OCI-LY1 (cell line): ENCODE data around the gene CDH23.

ENCODE experiments used
- H2AFZ ChIP-seq: fragments of 200-600 bp; sonication (generic), shearing (Covaris generic); 2 replicates; pipeline ENCODE4 v1.6.0; 2014; ENCODE audit warnings: antibody characterized with exemption, mild to moderate bottlenecking, low read length
- H3F3A ChIP-seq: fragments of 200-600 bp; sonication (generic), shearing (Covaris generic); 2 replicates; pipeline ENCODE4 v1.6.0; 2014; ENCODE audit warnings: mild to moderate bottlenecking, antibody characterized with exemption, low read length, moderate library complexity; ENCODE audit not compliant: insufficient read depth
- H3K27ac ChIP-seq: fragments of 200-600 bp; sonication (generic); 2 replicates; pipeline ENCODE4 v1.5.1; 2014; ENCODE audit warnings: low read length, mixed run types, mild to moderate bottlenecking, low read depth; ENCODE audit not compliant: poor library complexity, severe bottlenecking
- H3K27me3 ChIP-seq: fragments of 200-600 bp; sonication (generic); 2 replicates; pipeline ENCODE4 v1.6.0; 2014; ENCODE audit warnings: antibody characterized with exemption, mild to moderate bottlenecking, low read length, moderate library complexity; ENCODE audit not compliant: insufficient read depth
- H3K36me3 ChIP-seq: fragments of 200-600 bp; sonication (generic); 2 replicates; pipeline ENCODE4 v1.6.1; 2014; ENCODE audit warnings: mild to moderate bottlenecking, antibody characterized with exemption, low read length, moderate library complexity, mixed read lengths; ENCODE audit not compliant: insufficient read depth
- H3K4me1 ChIP-seq: fragments of 200-600 bp; sonication (generic); 2 replicates; pipeline ENCODE4 v1.5.1; 2014; ENCODE audit warnings: mild to moderate bottlenecking, low read length, moderate library complexity; ENCODE audit not compliant: insufficient read depth, severe bottlenecking
- H3K4me2 ChIP-seq: fragments of 200-600 bp; sonication (generic), shearing (Covaris generic); 2 replicates; pipeline ENCODE4 v1.6.1; 2014; ENCODE audit warnings: low read length
- H3K4me3 ChIP-seq: fragments of 200-600 bp; sonication (generic); 2 replicates; pipeline ENCODE4 v1.5.1; 2014; ENCODE audit warnings: low read length, low read depth, mild to moderate bottlenecking, mixed read lengths; ENCODE audit not compliant: poor library complexity, severe bottlenecking
- H3K79me2 ChIP-seq: fragments of 200-600 bp; shearing (Covaris generic); 2 replicates; pipeline ENCODE4 v1.6.1; 2016; ENCODE audit warnings: mixed run types, low read length, mixed read lengths; ENCODE audit not compliant: insufficient read depth
- H3K9ac ChIP-seq: fragments of 200-600 bp; sonication (generic), shearing (Covaris generic); 2 replicates; pipeline ENCODE4 v1.6.1; 2014; ENCODE audit warnings: mild to moderate bottlenecking, low read length, mixed read lengths
- H3K9me2 ChIP-seq: fragments of 200-600 bp; sonication (generic), shearing (Covaris generic); 2 replicates; pipeline ENCODE4 v1.6.1; 2014; ENCODE audit warnings: low read depth, mild to moderate bottlenecking, low read length, mixed read lengths
- H3K9me3 ChIP-seq: fragments of 200-600 bp; shearing (Covaris generic); 2 replicates; pipeline ENCODE4 v1.6.1; 2014; ENCODE audit warnings: low read length, mixed read lengths
- H4K20me1 ChIP-seq: fragments of 200-600 bp; sonication (generic), shearing (Covaris generic); 2 replicates; pipeline ENCODE4 v1.6.0; 2016; ENCODE audit warnings: mild to moderate bottlenecking, low read length; ENCODE audit not compliant: insufficient read depth
- EZH2 ChIP-seq: fragments of 200-600 bp; sonication (generic), shearing (Covaris generic); IDR thresholded peaks from 2 replicates; pipeline ENCODE4 v1.8.0; 2017; ENCODE audit warnings: borderline replicate concordance, mixed run types, mild to moderate bottlenecking, antibody characterized with exemption, low read length, moderate library complexity, mixed read lengths
- TF ChIP-seq, protein P1 (sequence below): fragments of 200-600 bp; sonication (generic), shearing (Covaris generic); IDR thresholded peaks from 2 replicates; pipeline ENCODE4 v1.5.1; 2017; ENCODE audit warnings: mild to moderate bottlenecking, antibody characterized with exemption, low read length, moderate library complexity, mixed read lengths

CDH23 gene

DNA sequence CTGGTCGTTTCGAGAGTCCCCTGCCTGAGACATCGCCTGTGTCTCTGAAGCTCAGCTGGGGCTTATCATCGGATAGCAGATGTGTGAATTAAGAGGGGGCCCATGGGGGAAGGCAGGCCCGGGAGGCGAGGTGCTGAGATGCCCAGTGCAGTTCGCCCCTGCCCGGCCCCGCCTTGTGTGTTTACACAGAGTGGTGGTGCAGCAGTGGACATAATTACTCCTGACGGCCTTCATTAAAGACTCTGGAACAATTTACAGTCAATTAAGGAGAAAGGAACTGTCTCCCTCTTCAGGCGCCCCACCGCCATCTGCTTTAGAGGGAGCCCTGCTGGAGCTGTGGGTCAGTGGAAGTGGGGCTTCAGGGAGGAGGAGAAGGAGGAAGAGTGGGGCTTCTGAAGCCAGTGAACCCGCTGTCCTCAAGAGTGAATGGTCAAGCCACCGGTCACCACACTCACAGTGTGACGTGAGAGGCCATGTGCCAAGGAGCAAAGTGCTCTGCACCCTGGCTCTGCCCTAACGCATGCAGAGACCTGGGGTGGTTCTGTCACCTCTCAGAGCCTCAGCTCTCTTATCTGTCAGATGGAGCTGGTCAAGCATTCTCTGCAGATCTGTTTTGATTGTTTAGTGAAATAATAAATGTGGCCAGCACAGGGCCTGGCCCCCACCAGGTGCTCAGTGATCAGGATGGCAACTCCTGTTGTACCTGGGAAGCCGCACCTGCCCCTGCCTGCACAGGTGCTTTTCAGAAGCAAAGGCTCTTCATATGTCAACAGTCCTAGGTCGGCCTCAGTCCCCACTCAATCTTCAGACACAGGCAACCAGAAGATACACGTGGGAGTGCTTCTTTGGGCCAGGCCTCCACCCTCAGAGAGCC is 65.6 kb downstream of the CDH23 start:
- Histone ChIP-seq H3K36me3 (no peaks in the 10 kb centered on the region), H2AFZ (no peak overlapping the region), H3K4me2 (no peak overlapping the region), H3K27ac (no peak overlapping the region), H3K9me2 (no peaks in the 10 kb centered on the region), H3K27me3 (0 out of 2 replicates have a peak, but pooled peaks cover 4% of the 10 kb centered on the region), H3K79me2 (no peaks in the 10 kb centered on the region), H3K9me3 (no peaks in the 10 kb centered on the region), H3K4me3 (no peak overlapping the region), H3F3A (no peaks in the 10 kb centered on the region), H3K4me1 (no peaks in the 10 kb centered on the region), H3K9ac (no peak overlapping the region), H4K20me1 (no peaks in the 10 kb centered on the region)
- no peak for TF ChIP-seq EZH2
- TF ChIP-seq, protein P1, sequence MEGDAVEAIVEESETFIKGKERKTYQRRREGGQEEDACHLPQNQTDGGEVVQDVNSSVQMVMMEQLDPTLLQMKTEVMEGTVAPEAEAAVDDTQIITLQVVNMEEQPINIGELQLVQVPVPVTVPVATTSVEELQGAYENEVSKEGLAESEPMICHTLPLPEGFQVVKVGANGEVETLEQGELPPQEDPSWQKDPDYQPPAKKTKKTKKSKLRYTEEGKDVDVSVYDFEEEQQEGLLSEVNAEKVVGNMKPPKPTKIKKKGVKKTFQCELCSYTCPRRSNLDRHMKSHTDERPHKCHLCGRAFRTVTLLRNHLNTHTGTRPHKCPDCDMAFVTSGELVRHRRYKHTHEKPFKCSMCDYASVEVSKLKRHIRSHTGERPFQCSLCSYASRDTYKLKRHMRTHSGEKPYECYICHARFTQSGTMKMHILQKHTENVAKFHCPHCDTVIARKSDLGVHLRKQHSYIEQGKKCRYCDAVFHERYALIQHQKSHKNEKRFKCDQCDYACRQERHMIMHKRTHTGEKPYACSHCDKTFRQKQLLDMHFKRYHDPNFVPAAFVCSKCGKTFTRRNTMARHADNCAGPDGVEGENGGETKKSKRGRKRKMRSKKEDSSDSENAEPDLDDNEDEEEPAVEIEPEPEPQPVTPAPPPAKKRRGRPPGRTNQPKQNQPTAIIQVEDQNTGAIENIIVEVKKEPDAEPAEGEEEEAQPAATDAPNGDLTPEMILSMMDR = no peak

DNA sequence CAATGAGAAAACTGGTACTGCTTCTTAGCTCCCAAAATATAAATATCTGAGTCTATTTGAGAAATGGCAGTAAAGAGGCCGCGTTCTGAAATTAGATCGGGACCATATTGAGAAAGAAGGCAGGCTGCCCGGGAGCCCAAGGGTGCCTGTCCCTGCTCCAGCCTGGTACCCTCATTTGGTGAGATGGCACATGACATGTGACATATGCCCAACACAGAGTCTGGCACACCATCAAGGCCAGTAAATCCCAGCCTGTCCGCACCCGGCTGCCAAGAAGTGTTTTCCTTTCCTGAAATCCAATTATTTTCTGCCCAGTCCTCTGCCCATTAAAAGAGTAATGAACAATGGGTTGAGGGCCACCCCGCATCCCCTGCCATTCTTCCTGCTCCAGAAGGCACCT is 66.4 kb downstream of the CDH23 start:
- 0 out of 2 replicates have a peak, but pooled peaks cover 4% of the 10 kb centered on the region for H3K27me3 ChIP-seq

DNA sequence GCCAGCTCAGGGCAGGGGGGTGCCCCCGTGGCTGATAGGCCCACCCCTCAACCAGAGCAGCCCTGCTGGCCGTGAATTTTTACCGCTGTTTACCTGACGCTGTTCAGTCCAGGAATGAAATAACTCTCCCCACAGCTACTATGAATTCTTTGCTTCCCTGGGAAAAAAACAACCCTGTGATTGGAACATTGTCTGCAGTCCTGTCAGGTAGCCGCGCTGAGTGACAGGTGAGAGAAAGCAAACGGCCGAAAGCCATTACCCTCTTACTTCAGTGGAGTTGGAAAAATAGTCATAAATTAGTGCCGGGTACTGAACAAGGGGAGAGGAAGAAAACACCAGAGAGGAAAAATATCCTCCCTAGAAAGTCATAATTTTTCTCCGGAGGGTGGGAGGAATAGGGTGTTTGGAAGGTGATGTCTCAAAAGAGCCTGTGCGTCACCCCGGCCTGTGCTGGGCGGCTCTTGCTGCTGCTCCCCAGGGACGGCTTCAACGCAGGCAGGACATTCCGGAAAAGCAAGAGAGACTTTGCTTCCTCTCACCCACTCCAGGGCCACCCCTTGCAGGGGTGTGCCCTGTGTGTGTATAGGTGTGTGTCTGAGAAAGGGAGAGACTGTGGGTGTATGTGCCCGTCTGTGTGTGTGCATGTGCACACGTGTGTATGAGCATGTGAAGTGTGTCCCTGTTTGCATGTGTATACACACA is 69.0 kb downstream of the CDH23 start:
- H3K9ac ChIP-seq = no peak overlapping the region
- H3K36me3 ChIP-seq = no peaks in the 10 kb centered on the region
- 0 out of 2 replicates have a peak, but pooled peaks cover 4% of the 10 kb centered on the region for H3K27me3 ChIP-seq
- H3K9me2 ChIP-seq = no peaks in the 10 kb centered on the region
- TF ChIP-seq, protein P1 = no peak
- no peak for TF ChIP-seq EZH2
- no peak overlapping the region for H2AFZ ChIP-seq
- H3K79me2 ChIP-seq = no peaks in the 10 kb centered on the region
- H3F3A ChIP-seq = no peaks in the 10 kb centered on the region
- no peak overlapping the region for H3K4me3 ChIP-seq
- no peaks in the 10 kb centered on the region for H4K20me1 ChIP-seq
- no peak overlapping the region for H3K27ac ChIP-seq
- H3K4me1 ChIP-seq = no peaks in the 10 kb centered on the region
- no peak overlapping the region for H3K4me2 ChIP-seq
- H3K9me3 ChIP-seq = no peaks in the 10 kb centered on the region

More for the DNA sequence above, 66.4 kb downstream of the CDH23 start:
- Histone ChIP-seq H3K36me3 (no peaks in the 10 kb centered on the region), H3K27ac (no peak overlapping the region), H3K4me3 (no peak overlapping the region), H3K9ac (no peak overlapping the region), H3K79me2 (no peaks in the 10 kb centered on the region), H3F3A (no peaks in the 10 kb centered on the region), H3K4me1 (no peaks in the 10 kb centered on the region), H3K4me2 (no peak overlapping the region), H4K20me1 (no peaks in the 10 kb centered on the region), H3K9me2 (no peaks in the 10 kb centered on the region), H2AFZ (no peak overlapping the region), H3K9me3 (no peaks in the 10 kb centered on the region)
- no peak for TF ChIP-seq EZH2
- TF ChIP-seq, protein P1 = no peak
